Tongue (tissue), 2 donors: ENCODE results near the gene MAPT. TPM values are rescaled to one million over a fixed set of nuclear protein-coding genes. Genes with fewer than 3 reads are reported as not detected.

Source experiments
- DNase-seq: peaks from one replicate; pipeline ENCODE4 v3.0.0-alpha.2; 2015
- total RNA-seq: library from RNA; depleted of rRNA; stranded (reverse); fragments of >200 nt; gene quantifications from one replicate; pipeline ENCODE4 v1.2.3, GENCODE V29; 2014

The MAPT gene
- 14.1 TPM for total RNA-seq

DNA sequence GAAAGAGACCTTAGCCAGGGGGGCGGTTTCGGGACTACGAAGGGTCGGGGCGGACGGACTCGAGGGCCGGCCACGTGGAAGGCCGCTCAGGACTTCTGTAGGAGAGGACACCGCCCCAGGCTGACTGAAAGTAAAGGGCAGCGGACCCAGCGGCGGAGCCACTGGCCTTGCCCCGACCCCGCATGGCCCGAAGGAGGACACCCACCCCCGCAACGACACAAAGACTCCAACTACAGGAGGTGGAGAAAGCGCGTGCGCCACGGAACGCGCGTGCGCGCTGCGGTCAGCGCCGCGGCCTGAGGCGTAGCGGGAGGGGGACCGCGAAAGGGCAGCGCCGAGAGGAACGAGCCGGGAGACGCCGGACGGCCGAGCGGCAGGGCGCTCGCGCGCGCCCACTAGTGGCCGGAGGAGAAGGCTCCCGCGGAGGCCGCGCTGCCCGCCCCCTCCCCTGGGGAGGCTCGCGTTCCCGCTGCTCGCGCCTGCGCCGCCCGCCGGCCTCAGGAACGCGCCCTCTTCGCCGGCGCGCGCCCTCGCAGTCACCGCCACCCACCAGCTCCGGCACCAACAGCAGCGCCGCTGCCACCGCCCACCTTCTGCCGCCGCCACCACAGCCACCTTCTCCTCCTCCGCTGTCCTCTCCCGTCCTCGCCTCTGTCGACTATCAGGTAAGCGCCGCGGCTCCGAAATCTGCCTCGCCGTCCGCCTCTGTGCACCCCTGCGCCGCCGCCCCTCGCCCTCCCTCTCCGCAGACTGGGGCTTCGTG lies at the start of gene MAPT:
Gene MAPT, plus strand, starts transcription at position 533 of the 763 bp plus-strand sequence. CDS start 67,784 bp downstream, outside the sequence.
- DNase-seq: peak; percentile 97

- DNase-seq: no peak
These were observed 49.5 kb upstream of the MAPT start, which contains the start of gene SPPL2C for GRCh38 chr17:45844695-45845375. Gene SPPL2C (plus strand): TSS chr17:45844881. CDS start chr17:45844907, 26 bp downstream.

GRCh38 chr17:45845376-45846185 lies 48.8 kb upstream of the MAPT start:
- DNase-seq: no peak

GRCh38 chr17:45846223-45846622 lies 48.1 kb upstream of the MAPT start:
- DNase-seq: no peak

- no peak for DNase-seq
These were observed 47.7 kb upstream of the MAPT start for GRCh38 chr17:45846646-45847045.

- DNase-seq: no peak
These were observed 47.3 kb upstream of the MAPT start for GRCh38 chr17:45847101-45847500.

DNA sequence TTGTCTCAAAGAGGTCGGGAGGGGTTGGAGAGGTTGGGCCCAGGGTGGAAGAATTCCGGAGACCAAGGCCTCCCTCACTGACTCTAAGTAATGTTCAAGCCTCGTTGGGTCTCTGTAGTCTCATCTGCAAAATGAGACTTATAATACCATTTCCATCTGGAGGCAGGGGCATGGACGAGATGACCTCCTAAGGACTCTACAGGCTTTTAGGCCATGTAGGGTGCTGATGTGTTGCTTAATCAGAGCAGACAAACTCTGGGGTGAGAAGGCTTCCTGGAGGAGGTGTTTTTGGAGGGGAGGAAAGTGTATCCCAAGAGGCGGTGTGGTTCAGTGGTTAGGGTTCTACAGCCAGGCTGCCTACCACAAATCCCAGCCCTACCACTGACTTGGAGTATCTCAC lies 46.6 kb upstream of the MAPT start:
- no peak for DNase-seq

DNA sequence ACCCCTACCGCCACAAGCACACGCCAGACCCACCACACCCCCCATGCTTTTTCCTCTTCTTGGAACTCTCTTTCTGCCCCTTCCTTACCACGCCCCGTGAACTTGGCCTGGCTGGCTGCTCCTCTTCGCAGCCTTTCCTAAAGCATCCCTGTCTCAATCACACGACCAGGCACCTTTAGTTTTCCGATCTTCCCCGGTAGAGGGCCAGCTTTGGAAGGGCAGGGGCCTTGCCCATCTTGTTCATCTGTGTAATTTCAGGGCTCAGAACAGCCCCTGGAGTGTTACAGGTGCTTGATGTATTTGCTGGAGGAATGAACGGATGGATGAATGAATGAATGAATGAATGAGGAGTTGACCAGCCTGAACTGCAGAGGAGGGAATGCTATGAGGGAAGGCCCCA lies 45.9 kb upstream of the MAPT start:
- no peak for DNase-seq

GRCh38 chr17:45848868-45849535 lies 45.4 kb upstream of the MAPT start:
- DNase-seq: no peak

GRCh38 chr17:45849536-45849990 lies 44.8 kb upstream of the MAPT start:
- no peak for DNase-seq

DNA sequence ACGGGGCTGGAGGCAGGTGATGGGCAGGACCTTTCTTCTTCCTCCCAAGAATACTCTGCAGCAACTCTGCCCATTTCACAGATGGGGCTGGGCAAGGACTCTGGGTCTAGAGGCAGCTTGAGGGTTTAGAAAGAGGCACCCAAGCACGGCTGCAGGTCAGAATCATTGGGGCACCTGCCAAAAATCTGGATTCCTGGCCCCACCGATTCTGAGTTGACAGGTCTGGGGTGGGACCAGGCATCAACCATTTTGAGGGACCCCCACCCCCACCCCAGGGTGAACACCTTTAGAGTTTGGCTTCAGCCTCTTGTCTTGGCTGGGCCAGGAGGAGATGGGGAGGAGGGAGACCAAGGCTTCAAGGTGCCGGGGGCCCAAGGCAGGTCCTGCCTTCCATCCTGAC lies 44.3 kb upstream of the MAPT start:
- no peak for DNase-seq

- no peak for DNase-seq
These were observed 43.9 kb upstream of the MAPT start for GRCh38 chr17:45850468-45850867.

DNA sequence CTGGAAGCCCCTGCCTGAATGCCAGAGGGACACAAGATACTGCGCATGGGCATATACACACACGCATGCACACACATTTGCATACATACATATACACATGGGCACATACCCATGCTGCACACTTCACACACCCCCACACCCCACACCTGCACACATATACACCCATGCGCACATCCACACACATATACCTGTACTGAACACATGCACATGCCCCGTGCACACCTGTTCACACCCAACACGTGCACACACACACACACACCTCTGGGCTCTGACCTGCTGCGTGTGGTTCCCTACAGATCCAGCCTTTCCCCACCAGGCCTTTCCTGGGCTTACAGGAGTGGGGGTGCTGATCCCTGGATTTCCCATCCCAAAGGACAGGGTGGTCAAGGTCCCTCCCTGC lies 43.3 kb upstream of the MAPT start:
- no peak for DNase-seq

DNA sequence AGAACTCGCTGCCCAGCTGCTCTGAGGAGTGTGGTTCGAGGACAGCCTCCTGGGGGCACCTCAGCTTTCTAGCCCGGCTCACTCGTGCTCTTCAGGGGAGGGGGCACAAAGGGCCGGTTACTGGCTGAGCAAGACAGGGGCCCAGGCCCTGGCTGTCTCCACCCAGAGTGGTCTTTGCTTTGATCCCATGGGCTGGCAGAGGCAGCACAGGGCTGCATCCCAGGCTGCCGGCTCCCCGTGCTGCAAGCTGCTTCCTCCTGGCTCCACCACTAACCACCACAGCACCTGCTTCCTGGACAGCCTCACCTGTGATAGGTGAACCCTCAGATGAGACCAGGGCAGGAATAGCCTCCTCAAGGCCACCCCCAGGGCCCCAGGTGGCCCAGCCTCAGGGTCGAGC lies 42.9 kb upstream of the MAPT start:
- DNase-seq: no peak

DNA sequence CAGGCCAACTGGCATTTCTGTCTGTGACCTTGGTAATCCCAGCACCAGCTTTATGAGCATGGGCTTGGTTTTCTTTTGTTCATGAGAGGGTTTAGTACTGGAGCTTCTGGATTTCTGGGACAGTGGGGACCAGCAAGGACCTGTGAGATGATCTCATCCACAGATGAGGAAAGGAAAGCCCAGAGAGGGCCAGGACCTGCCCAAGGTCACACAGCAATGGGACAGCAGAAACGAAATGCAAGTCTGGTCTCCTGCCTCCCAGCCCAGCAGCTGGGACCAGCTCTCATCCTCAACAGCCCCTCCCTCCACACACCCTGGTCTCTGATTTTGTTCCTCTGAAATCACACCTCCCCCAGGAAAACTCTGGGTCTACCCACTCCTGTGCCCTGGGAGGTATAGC lies 42.5 kb upstream of the MAPT start:
- no peak for DNase-seq

DNA sequence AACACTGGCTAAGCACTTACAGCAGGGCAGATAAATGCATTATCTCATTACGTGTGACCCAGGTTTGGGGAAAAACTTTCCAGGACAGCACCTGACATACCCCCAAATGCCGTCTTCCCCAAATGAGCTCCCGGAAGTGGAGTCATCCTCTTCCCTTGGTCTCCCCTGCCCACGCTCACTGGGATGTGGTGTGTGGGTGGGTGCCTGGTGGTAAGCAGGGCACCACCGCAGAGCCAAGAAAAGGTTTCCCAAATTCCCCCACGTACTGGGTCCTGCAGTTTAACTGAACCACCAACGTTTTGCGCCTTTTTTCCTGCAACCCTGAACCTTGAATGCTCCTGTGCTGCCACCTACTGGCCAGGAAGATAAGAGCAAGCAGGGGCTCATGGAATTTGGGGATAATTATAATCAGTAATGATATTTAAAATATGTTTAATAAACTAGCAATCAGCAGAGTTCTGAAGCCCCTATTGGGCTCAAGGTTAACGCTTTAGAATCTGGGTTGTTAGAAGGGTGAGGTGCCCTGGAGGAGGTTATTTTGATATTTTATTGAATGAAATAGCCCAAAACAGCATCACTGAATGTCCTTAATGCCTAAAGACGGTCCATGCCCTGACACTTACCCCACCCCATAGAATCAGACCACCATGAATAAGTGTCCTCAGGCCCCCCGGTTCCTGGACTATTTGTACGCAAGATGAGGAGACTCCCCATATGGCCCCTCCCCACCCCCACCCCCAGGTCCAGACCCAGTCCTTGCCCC lies 41.6 kb upstream of the MAPT start:
- peak; percentile 80 for DNase-seq

DNA sequence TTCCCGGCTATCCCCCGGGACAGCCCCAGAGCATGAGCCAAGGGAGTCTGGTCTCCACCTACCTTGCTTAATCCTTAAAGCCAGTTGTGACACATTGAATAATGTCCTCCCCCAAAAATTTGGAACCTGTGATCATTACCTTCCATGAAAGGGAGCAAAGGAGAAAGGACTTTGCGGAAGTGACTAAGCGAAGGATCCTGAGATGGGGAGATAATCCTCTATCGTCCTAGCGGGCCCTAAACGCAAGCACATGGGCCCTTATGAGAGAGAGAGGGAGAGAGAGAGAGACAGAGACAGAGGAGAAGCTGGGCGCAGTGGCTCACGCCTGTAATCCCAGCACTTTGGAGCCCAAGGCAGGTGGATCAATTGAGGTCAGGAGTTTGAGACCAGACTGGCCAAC lies 40.1 kb upstream of the MAPT start:
- DNase-seq: no peak

DNA sequence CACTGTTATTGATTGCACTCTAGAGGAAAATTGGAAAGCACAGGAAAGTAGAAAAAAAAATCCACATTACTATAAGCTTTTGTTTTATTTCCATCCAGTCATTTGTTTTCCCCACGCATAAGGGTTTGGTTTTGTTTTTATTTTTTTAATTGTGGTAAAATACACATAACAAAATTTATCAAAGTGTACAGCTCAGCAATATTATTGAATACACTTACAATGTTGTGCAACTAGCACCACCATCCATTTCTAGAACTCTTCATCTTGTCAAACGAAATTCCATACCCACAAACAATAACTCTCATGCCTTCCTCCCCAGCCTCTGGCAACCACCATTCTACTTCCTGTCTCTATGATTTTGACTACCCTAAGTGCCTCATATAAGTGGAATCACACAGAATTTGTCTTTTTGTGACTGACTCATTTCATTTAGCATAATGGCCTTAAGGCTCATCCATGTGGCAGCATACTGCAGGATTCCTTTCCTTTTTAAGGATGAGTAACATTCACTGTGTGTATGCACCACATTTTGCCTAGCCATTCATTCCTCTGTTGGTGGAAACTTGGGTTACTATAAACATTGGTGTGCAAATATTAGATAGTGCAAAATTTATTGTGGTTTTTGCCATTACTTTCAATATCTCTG lies 38.5 kb upstream of the MAPT start:
- DNase-seq: no peak

GRCh38 chr17:45857977-45858708 lies 36.2 kb upstream of the MAPT start:
- peak; percentile 79 for DNase-seq

GRCh38 chr17:45861165-45861564 lies 33.2 kb upstream of the MAPT start:
- DNase-seq: no peak
